Bone marrow (tissue), 2 donors: Measurements from ENCODE around the gene CYP19A1.
"Not testable (repeated sequence)": the region's sequence is repeated elsewhere in the genome, so short reads cannot be mapped to it uniquely, and the experiment has no call there.

ENCODE experiments used
- DNase-seq, 2 donors: peaks; one replicate each; lab custom pipeline; 2025; lab: John Stamatoyannopoulos, UW

Gene CYP19A1

DNA sequence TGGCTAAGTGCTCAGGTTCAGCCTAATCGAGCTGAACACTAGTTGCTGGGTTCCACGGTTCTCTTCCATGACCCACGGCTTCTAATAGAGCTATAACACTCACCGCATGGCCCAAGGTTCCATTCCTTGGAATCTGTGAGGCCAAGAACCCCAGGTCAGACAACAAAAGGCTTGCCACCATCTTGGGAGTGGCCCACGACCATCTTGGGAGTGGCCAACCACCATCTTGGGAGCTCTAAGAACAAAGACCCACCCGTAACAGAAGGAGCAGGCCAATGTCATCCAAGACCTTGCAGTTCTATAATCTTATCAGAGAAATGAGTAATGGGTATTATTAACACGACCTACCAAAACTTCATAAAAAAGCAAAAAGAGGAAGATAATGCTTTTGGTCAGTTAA is 77.3 kb downstream of the CYP19A1 start:
- not testable (repeated sequence) for DNase-seq

DNA sequence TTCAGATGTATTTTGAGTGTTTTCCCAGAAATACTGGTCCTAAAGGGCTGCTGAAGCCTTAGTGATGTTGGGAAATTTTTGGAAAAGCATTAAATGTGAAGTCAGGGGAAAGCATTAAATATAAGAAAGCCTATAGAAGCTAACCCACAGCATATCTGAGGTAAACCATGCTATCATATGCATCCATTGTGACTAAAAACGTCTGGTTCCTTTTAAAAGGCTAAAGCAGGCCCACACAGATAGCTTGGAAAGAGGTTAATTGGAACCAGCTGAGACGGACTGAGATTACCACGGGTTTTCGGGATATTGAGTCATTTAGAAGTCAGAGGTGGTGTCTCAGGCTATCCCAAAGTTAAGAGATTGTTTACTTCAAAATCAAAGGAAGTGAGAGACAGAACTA is 78.2 kb downstream of the CYP19A1 start:
- DNase-seq, result no peak

DNA sequence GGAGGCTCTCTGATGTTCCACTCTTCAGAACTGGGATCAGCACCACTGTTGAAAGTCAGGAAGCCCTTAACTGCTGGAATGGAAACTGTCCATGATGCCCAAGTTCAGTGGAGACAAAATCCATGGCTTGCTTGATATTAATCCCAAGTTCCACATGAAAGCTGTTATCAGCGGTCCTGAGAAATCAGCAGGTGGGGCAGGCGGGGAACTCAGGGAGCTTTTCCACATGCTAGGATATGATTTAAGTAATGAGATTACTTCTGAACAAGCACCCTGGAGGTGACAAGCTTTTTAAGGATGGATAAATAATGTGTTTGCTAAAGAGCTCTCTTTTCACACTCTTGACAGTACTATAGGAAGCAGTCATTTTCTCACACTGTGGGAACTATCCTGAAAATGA is 82.9 kb downstream of the CYP19A1 start:
- DNase-seq, result no peak

DNA sequence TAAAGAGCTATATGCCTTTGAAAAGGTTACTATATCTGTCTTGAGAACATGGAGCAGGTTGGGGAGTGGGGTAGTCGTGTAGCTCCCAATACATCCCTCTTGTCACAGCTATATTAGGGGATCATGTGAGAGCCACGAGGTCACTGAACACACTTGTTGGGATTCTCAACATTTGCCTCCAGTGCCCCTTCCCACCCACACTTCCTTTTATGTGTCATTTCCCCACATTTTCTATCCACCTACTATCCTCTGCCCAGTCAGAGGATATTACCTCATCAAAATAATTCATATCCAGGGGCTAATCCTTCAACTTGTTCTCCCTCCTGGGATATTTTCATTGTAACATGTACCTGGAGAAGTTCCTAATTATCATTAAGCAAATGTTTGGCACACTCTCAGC is 85.0 kb downstream of the CYP19A1 start:
- DNase-seq, result no peak

DNA sequence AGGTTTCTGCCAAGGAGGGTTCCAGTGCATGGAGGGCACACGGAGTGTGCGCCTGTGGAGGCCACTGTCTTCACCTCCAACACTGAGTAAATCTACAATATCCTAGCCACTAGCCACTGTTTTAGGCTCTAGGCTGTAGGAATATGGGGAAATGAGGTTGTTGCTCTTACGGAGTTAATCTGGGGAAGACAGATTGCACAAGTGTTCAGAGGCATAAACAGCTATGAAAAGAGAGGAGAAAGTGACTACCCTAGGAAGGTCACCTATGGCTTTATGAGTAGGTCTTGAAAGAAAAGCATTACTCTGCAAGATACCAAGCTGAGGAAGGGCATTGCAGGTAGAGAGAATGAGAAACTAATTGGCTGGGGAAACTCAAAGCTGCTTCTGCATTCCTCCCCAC is 85.7 kb downstream of the CYP19A1 start:
- DNase-seq, result no peak

DNA sequence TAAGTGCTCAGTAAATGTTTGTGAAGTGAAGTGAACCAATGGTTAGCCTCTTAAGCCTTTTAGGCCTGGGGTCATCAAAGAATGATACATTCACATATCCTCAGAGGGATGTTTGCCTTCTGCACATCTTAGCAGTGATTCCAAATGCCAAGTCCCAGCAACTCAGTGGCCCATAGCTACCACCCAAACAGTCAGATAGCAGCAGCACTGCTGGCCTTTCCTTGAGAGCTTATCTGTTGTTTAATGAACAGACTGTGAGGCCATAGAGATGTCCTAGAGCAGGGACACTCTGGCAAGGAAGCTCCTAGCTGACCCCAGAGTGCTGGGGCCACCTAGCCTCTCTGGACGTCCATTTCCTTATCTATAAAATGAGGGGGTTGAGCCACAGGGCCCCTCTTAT is 86.8 kb downstream of the CYP19A1 start:
- no peak for DNase-seq

DNA sequence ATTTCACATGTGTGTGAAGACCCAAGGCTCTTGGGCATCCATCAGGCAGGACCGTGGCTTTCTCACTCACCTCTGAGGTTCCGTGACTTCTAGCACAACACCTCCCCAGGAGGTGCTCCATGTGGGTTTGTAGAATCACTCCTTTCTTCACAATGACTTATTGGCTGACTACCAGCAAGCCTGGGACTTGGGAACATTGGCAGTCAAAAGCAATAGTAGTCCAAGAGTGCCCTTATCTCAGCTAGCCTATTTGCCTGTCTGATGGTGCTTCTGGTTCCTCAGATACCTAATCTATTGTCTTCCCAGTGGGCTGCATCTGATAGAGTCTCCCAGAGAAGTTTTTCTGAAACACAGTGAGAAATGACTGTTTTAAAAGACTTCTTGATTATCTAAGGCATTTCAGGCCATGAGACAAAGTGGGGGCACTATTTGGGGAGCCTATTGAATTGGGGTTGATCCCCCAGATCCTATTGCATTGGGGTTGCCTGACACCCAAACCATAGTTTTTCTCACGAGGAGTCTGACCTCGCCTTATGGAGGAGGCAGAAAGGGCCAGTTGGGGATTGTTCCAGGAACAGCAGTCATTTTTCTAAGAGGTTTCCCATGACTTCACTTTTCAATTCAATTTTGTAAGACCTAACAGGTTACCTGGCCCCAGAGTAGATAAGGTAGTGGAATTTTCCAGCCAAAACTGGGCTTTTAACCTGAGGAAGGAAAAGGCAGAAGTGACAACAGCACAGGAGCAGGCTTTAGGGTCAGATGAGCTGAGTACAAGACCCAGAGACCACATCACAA is 88.0 kb downstream of the CYP19A1 start:
- no peak for DNase-seq

DNA sequence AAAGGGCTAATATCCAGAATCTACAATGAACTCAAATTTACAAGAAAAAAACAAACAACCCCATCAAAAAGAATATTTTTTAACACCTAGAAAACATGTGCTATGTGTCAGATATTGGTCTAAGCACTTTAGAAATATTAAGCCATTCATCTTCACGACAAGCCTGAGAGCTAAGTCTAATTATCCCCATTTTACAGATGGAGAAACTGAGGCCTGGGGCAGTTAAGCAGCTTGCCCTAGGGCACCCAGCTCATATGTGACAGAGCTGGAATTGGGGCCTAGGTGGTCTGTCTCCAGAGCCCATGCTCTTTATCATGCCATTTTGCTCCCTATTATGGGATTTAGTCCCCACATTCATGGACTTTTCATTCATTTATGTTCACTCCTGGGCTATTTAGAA is 92.8 kb downstream of the CYP19A1 start:
- no peak for DNase-seq

DNA sequence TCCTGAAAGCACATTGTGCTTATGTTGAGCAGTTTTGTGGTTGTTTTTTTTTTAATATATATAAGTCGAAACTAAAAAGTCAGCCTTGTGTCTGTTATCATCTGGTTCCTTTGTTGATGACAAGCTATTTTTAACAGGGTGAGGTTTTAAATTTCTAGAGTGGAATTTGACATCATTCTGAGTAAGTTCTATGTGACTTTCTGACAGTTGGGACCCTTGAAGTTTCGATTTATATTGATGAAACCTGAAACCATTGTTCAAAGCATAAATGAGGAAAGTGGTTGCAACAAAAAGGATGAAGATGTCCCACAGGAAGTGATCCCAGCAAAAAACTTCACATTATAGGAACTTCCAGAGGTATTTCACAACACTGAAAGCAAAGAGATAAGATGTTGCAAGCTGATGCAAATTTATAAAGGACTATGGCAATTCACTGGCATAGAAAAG is 94.0 kb downstream of the CYP19A1 start:
- no peak for DNase-seq

DNA sequence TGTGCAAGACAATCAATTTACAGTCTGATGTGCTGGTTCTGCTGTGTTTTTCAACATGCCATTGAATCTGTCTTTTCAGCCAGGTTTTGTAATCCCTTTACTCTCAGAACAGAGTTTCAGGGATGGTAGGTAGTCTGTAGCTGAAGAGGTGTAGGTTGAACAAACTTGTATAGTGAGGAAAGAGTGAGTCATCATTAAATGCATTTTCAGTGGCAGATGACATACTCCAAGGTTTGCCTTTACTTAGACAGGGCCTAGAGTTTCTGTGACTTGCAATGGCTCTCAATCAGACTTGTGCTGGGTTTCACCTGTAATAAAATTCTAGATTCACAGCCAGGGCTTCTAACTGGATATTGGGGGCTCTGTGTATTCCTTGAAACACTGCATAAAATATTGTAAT is 94.6 kb downstream of the CYP19A1 start:
- no peak for DNase-seq

DNA sequence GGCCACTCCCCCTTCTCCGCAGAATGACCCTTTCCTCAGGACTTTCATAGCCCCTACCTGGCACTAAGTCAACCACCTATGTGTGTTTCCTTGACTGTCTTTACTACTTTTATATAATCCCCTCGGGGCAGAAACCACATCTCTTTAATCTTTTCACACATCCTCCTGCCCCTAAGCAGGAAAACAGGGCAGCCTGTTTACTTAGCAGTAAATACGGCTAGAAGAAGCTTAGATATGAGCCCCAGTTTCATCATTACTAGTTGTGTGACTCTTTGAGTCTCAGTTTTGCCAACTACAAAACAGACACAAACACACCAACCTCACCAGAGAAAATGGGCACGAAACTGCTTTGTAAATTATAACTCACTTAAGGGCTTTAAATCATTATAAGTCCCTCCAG is 98.3 kb downstream of the CYP19A1 start:
- DNase-seq, result no peak

DNA sequence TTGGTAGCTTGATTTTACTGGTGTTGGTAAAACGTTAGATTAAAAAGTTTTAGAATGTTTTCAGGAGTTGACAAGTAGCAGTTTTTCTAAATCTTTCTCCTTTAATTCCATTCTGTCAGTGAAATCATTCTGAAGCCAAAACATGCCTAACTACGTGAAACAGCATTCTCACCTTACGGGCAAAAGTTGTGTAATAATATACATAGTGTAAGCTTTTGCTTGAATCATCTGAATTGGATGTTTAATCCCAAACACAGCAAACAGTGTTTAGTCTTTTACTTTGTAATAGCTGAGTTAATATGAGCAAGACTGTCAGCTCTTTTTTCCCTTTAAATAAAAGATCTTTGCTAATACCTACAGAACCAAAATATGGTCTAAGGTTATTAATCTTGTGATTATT is 100.6 kb downstream of the CYP19A1 start:
- DNase-seq, result no peak

DNA sequence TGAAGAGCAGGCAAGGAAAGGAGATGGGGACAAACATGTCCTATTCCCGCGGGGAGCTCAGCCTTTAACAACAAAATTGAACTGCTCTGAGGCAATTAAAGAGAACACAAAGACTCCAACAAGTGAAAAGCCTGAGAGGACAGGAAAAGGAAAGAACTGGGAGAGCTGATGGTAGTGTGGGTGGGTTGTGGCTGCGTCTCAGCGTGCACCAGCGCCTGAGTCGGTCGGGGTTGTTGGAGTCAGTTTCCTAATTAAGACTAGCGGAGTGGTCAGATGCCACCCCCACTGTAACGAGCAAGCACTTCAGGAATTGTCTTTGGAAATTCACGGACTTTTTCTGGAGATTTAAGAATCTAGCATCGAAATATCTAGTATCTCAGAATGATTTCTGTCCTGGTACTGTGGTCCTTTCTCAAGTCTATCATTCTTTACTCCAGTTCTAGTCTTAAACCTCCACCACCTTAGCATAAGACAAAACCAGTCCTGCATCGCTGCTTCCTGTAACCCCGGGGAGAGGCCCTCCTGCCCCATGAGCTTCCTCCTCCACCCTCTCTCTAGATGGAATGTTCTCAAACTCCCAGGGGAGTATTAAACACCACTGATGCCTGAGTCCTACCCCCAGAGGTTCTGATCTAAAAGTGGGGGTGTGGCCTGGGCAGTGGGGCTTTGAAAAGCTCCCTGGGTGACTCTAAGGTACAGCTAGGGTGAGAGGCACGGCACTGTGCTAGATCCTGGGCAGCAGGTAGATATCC is 104.0 kb downstream of the CYP19A1 start:
- DNase-seq, result no peak

DNA sequence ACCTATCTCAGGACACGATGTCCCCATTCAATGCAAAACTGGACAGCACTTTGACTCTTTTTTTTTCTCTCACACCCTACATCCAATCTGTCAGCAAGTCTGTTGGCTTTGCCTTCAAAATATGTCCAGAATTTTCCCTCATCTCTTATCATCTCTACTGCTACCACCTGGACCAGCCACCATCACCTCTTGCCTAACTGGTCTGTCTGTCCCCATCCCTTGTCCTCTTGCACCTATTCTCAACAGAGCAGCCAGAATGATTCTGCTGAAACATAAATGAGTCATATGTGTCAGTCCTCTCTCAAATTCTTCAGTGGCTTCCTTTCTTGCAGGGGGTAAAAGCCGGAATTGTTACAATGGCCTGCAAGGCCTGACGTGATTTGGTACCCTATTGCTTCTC is 105.8 kb downstream of the CYP19A1 start:
- no peak for DNase-seq

DNA sequence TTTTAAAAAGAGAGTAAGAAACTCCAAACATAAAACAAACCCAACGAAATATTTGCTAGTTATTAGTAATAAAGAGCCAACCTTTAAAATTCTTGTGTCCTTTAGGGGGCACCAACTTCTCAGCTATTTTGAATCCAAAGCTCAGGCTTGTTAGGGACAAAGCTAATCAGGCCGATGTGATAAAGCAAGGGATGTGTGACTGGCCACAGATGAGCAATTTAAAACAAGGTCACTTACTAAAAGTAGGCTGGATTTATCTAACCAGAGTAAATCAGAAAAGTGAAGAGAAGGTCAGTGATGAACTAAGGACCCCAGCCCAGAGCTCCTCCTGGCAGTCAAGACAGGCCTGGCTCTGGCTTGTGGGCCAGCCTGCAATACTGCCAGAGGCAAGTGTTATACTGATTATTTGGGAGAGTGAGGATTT is 108.5 kb downstream of the CYP19A1 start:
- DNase-seq, result no peak

DNA sequence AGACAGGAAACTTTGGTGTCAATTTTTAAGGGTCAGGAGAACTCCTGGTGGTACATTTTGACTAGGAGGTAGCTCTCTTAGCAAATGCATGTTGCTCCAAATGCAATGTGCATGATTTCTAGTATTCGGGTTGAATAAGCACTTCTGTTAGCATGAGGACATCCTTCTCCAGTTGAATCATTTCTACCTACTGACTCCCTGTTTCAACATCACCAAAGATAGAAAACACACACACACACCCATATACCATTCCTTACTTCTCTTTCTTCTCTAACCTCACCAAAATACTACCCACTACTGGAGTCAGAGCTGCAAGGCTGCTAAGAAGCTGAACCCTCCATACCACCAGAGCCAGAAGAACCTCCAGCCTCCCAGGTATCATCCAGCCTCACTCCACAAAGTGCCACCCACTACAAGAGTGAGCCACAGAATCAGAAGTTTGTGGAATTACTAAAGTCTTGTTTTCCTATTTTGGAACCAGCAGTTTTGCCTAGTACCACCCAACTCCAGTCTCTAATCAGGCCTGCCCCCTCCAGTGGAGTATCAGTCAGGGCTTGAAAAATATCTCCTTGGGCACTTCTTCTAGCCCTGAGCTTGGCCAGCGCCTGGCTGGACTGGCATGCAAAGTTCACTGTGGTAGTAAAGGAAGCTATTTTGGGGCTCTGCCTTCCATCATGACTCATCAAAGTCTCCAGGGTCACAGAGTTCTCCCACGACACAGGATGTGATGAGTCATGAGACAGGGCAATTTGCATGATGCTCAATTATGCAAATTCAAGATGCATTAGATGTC is 110.3 kb downstream of the CYP19A1 start:
- peak; percentile 10 to 39 for DNase-seq

DNA sequence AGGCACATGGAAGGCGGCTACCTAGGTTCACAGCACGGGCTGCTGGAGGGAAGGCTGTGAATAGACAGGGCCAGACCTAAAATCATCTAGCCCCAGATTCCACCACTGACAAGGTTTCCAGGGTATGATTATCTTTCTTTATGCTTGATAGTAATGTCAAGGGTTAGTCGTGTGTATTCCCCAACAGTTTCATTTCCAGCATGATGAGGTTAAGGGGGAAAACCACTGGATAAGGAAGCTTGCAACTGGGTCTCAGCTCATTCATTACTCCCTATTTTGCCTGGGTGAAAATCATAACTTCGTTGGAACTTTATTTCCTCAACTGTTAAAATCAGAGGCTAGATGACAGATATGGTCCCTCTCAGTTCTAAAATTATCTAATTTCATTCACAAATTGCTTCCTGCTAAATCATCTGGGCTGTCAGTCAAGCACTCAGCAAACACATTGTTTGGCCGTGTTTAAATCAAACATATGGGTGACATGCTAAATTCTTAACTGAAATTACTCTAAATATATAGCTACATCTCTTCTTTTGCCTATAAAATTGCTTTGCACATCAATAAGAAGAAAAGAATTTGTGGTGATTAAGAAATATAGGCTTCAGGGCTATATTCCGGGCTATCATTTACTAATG is 111.7 kb downstream of the CYP19A1 start:
- DNase-seq, result no peak

DNA sequence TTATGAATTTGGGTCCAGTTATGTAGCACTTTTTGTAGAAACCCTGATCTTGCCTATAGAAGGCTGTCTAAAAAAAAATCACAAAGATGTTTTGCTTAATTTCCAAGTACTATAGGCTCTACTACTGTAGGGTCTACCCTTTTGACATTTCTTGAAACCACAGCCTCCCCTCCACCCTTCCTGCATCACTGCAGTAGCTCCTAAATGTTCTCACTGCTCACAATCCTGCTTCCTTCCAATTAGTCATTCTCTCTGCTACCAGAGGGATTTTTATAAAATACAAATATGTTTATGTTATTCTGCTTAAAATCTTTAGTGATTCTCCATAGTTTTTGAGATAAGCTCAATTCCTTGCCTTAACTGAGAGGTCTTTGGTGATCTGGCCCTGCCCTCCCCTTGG is 114.0 kb downstream of the CYP19A1 start:
- no peak for DNase-seq

DNA sequence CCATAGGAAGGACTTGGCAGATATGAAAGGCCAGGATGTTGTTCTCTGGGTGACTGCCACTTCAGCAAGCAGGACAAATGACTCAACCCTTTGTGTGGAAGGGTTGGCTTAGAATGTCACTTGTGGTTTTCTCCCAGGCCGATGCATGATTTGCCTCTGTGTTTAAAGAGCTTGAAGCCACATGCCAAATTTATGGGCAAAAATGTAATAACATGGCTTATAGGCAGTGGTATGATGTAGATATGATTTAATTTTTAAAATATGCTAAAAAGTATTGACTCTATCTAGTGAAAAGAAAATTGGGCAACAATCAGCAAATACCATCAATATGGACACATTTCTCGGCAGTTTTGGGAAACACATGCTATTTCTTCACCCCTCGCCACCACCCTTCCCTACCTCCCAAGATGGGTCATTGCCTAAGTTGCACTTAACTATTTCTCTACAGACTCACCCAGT is 114.6 kb downstream of the CYP19A1 start:
- DNase-seq, result no peak

DNA sequence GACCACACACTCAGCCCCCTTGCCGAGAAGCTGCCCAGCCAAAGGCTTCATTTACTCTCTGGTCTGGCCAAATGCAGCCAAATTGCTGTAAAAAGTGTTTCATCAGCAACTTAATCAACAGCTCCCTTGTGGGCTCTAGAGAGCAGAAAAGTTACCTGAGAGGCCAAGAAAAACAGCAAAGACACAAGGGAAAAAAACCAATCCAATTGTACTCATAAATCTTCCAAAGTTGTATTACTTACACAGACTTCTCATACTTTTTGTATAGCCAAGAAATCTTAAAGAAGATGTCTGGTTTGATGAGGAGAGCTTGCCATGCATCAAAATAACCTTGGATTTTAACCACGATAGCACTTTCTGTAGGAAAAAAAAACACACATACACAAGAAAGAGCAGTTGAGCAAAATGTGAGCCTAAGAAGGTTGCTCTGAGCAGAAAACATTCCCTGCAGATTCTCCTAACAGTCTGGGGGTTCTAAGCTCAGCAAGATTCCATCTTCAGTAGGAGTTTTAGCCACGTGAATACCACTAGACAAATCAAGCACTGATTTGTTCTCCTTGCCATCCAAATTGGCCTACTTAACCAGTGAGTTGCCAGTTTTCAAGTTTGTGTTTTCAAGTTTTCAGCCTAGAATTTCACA is 120.0 kb downstream of the CYP19A1 start:
- DNase-seq, result no peak

DNA sequence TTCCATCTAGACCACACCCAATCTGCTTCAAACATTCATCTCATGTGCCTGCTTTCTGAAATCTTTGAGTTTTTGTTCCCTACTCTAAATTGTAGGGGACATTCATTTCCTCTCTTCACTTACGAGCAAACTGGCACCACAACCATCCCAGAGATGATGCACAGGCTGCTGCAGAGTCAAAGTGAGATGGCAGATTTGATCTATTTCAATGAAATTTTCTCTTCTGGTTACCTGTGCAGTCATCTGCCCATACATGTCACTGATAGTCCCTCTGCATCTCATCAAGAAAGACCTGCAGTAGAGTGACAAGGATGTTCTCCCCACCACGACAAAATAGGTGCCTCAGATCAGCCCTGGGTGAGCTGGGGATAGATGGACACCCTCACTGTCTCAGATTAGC is 125.5 kb downstream of the CYP19A1 start:
- DNase-seq, result no peak

DNA sequence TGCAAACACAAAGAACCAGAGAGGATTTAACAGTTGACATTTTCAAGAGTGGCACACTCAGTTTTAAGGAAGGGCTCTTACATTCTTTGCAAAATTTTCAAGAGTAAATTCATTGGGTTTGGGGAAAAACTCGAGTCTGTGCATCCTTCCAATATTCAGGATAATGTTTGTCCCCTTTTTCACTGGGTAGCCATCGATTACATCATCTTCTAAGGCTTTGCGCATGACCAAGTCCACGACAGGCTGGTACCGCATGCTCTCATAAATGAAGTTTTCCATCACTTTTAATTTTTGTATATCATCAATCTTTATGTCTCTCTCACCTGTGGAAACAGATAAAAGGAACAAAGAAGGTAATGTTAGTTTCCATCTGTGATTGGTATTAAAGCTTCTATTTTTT is 126.2 kb downstream of the CYP19A1 start:
- DNase-seq, result no peak
